DND-41 (cell line): ENCODE data around the gene GSN.

Experiments
- CTCF ChIP-seq: IDR thresholded peaks from 2 replicates; pipeline ENCODE4 v1.5.1; 2012; ENCODE audit warnings: borderline replicate concordance, low read length, moderate library complexity, mild to moderate bottlenecking; ENCODE audit not compliant: poor library complexity, severe bottlenecking; ENCODE audit errors: extremely low read depth
- EZH2 ChIP-seq: IDR thresholded peaks from 3 replicates; pipeline ENCODE4 v1.6.1; 2012; ENCODE audit warnings: borderline replicate concordance, low read depth, mild to moderate bottlenecking, moderate library complexity, low read length, inconsistent platforms; ENCODE audit not compliant: severe bottlenecking

- no peak for TF ChIP-seq CTCF
- TF ChIP-seq EZH2, result no peak
Measured at GRCh38 chr9:121350036-121350435, 82.1 kb downstream of the GSN start.
